ENCODE results near the gene RIMBP2. TPM values are rescaled to one million over a fixed set of nuclear protein-coding genes. Genes with fewer than 3 reads are reported as not detected.

The RIMBP2 gene
- total and polyA plus RNA-seq, 7 experiments from 2014 or later = 0.05 TPM; not detected in 6

- no peak overlapping the region for H3K4me3 ChIP-seq (ENCODE audit: low read length)
- ChIA-PET CTCF (no interaction called here), POLR2A (no interaction called here)
- H3K27me3 ChIP-seq (ENCODE audit: control insufficient read depth in 2 of 2, insufficient read depth in 2 of 2, low read length in 2 of 2) = no peaks in the 10 kb centered on the region
- no peaks in the 10 kb centered on the region for H3K36me3 Mint-ChIP-seq
- peaks cover 0 to 6% (median 4%) of the 10 kb centered on the region in 5 donors for H3K27me3 Mint-ChIP-seq
- H3K9me3 Mint-ChIP-seq = no peaks in the 10 kb centered on the region
- H3K27ac ChIP-seq (ENCODE audit: low read depth, low read length) = no peak overlapping the region
- intact Hi-C loops (cut with micrococcal nuclease) = no loop called here
- no peak overlapping the region for H3K4me3 Mint-ChIP-seq
- no peak overlapping the region for H3K27ac Mint-ChIP-seq
- no peaks in the 10 kb centered on the region for H3K9me3 ChIP-seq (ENCODE audit: control insufficient read depth in 2 of 3, low read length in 3 of 3)
- no peaks in the 10 kb centered on the region for H3K36me3 ChIP-seq (ENCODE audit: control insufficient read depth in 2 of 3, insufficient read depth in 3 of 3, low read length in 3 of 3)
- H3K4me1 ChIP-seq (ENCODE audit: control insufficient read depth in 2 of 2, insufficient read depth in 2 of 2, low read length in 2 of 2) = no peaks in the 10 kb centered on the region
- no peak for ATAC-seq
- no peak for DNase-seq
- no peaks in the 10 kb centered on the region for H3K4me1 Mint-ChIP-seq
Measured at GRCh38 chr12:130641533-130642184, 74.4 kb downstream of the RIMBP2 start.

- no peaks in the 10 kb centered on the region for H3K4me1 Mint-ChIP-seq
- ChIA-PET POLR2A (no interaction called here), CTCF (no interaction called here)
- intact Hi-C loops (cut with micrococcal nuclease) = no loop called here
- no peak overlapping the region for H3K27ac Mint-ChIP-seq
- no peaks in the 10 kb centered on the region for H3K36me3 Mint-ChIP-seq
- DNase-seq (no peak), ATAC-seq (no peak)
- H3K9me3 Mint-ChIP-seq = no peaks in the 10 kb centered on the region
- H3K4me3 Mint-ChIP-seq = no peak overlapping the region
- Histone ChIP-seq H3K27ac (ENCODE audit: low read depth, low read length) (no peak overlapping the region), H3K36me3 (ENCODE audit: control insufficient read depth in 2 of 3, insufficient read depth in 3 of 3, low read length in 3 of 3) (no peaks in the 10 kb centered on the region), H3K9me3 (ENCODE audit: control insufficient read depth in 2 of 3, low read length in 3 of 3) (no peaks in the 10 kb centered on the region), H3K4me1 (ENCODE audit: control insufficient read depth in 2 of 2, insufficient read depth in 2 of 2, low read length in 2 of 2) (no peaks in the 10 kb centered on the region), H3K4me3 (ENCODE audit: low read length) (no peak overlapping the region), H3K27me3 (ENCODE audit: control insufficient read depth in 2 of 2, insufficient read depth in 2 of 2, low read length in 2 of 2) (no peaks in the 10 kb centered on the region)
- H3K27me3 Mint-ChIP-seq = peaks cover 0 to 8% (median 4%) of the 10 kb centered on the region in 5 donors
Measured at GRCh38 chr12:130640901-130641300, 75.2 kb downstream of the RIMBP2 start.

GRCh38 chr12:130640496-130640895, 75.6 kb downstream of the RIMBP2 start:
- Mint-ChIP-seq H3K27ac (no peak overlapping the region), H3K36me3 (no peaks in the 10 kb centered on the region), H3K27me3 (peaks cover 0 to 11% (median 6%) of the 10 kb centered on the region in 5 donors), H3K9me3 (no peaks in the 10 kb centered on the region), H3K4me3 (no peak overlapping the region), H3K4me1 (no peaks in the 10 kb centered on the region)
- no peak for ATAC-seq
- Histone ChIP-seq H3K4me1 (ENCODE audit: control insufficient read depth in 2 of 2, insufficient read depth in 2 of 2, low read length in 2 of 2) (no peaks in the 10 kb centered on the region), H3K4me3 (ENCODE audit: low read length) (no peak overlapping the region), H3K36me3 (ENCODE audit: control insufficient read depth in 2 of 3, insufficient read depth in 3 of 3, low read length in 3 of 3) (no peaks in the 10 kb centered on the region), H3K27me3 (ENCODE audit: control insufficient read depth in 2 of 2, insufficient read depth in 2 of 2, low read length in 2 of 2) (no peaks in the 10 kb centered on the region), H3K27ac (ENCODE audit: low read depth, low read length) (no peak overlapping the region), H3K9me3 (ENCODE audit: control insufficient read depth in 2 of 3, low read length in 3 of 3) (no peaks in the 10 kb centered on the region)
- no peak for DNase-seq
- ChIA-PET CTCF (no interaction called here), POLR2A (no interaction called here)
- intact Hi-C loops (cut with micrococcal nuclease) = no loop called here

GRCh38 chr12:130639476-130640424, 76.3 kb downstream of the RIMBP2 start:
- H3K27me3 Mint-ChIP-seq = peaks cover 0 to 13% (median 6%) of the 10 kb centered on the region in 5 donors
- Histone ChIP-seq H3K4me3 (ENCODE audit: low read length) (no peak overlapping the region), H3K4me1 (ENCODE audit: control insufficient read depth in 2 of 2, insufficient read depth in 2 of 2, low read length in 2 of 2) (no peaks in the 10 kb centered on the region), H3K36me3 (ENCODE audit: control insufficient read depth in 2 of 3, insufficient read depth in 3 of 3, low read length in 3 of 3) (no peaks in the 10 kb centered on the region), H3K9me3 (ENCODE audit: control insufficient read depth in 2 of 3, low read length in 3 of 3) (no peaks in the 10 kb centered on the region), H3K27me3 (ENCODE audit: control insufficient read depth in 2 of 2, insufficient read depth in 2 of 2, low read length in 2 of 2) (no peaks in the 10 kb centered on the region), H3K27ac (ENCODE audit: low read depth, low read length) (no peak overlapping the region)
- no peak overlapping the region for H3K27ac Mint-ChIP-seq
- no peak for DNase-seq
- no peaks in the 10 kb centered on the region for H3K4me1 Mint-ChIP-seq
- intact Hi-C loops (cut with micrococcal nuclease) = no loop called here
- no peaks in the 10 kb centered on the region for H3K36me3 Mint-ChIP-seq
- no peaks in the 10 kb centered on the region for H3K9me3 Mint-ChIP-seq
- no peak overlapping the region for H3K4me3 Mint-ChIP-seq
- CTCF ChIA-PET = no interaction called here
- no peak for ATAC-seq
- POLR2A ChIA-PET = no interaction called here

GRCh38 chr12:130636370-130636769, 79.7 kb downstream of the RIMBP2 start:
- no peaks in the 10 kb centered on the region for H3K27me3 ChIP-seq (ENCODE audit: control insufficient read depth in 2 of 2, insufficient read depth in 2 of 2, low read length in 2 of 2)
- no peaks in the 10 kb centered on the region for H3K9me3 Mint-ChIP-seq
- H3K27ac Mint-ChIP-seq = no peak overlapping the region
- no peak overlapping the region for H3K27ac ChIP-seq (ENCODE audit: low read depth, low read length)
- no peak overlapping the region for H3K4me3 ChIP-seq (ENCODE audit: low read length)
- H3K4me3 Mint-ChIP-seq = no peak overlapping the region
- intact Hi-C loops (cut with micrococcal nuclease) = no loop called here
- H3K9me3 ChIP-seq (ENCODE audit: control insufficient read depth in 2 of 3, low read length in 3 of 3) = no peaks in the 10 kb centered on the region
- no peaks in the 10 kb centered on the region for H3K4me1 ChIP-seq (ENCODE audit: control insufficient read depth in 2 of 2, insufficient read depth in 2 of 2, low read length in 2 of 2)
- peaks cover 3 to 17% (median 6%) of the 10 kb centered on the region in 5 donors for H3K27me3 Mint-ChIP-seq
- ATAC-seq (no peak), DNase-seq (no peak)
- no peaks in the 10 kb centered on the region for H3K36me3 ChIP-seq (ENCODE audit: control insufficient read depth in 2 of 3, insufficient read depth in 3 of 3, low read length in 3 of 3)
- ChIA-PET CTCF (no interaction called here), POLR2A (no interaction called here)
- H3K36me3 Mint-ChIP-seq = no peaks in the 10 kb centered on the region
- no peaks in the 10 kb centered on the region for H3K4me1 Mint-ChIP-seq

- H3K9me3 Mint-ChIP-seq = peaks cover 0 to 4% (median 0%) of the 10 kb centered on the region in 11 donors
- H3K4me1 Mint-ChIP-seq = no peaks in the 10 kb centered on the region
- POLR2A ChIA-PET = no interaction called here
- Histone ChIP-seq H3K4me1 (ENCODE audit: control insufficient read depth in 2 of 2, insufficient read depth in 2 of 2, low read length in 2 of 2) (no peaks in the 10 kb centered on the region), H3K36me3 (ENCODE audit: control insufficient read depth in 2 of 3, insufficient read depth in 3 of 3, low read length in 3 of 3) (no peaks in the 10 kb centered on the region), H3K27ac (ENCODE audit: low read depth, low read length) (no peak overlapping the region), H3K9me3 (ENCODE audit: control insufficient read depth in 2 of 3, low read length in 3 of 3) (no peaks in the 10 kb centered on the region), H3K27me3 (ENCODE audit: control insufficient read depth in 2 of 2, insufficient read depth in 2 of 2, low read length in 2 of 2) (no peaks in the 10 kb centered on the region), H3K4me3 (ENCODE audit: low read length) (no peak overlapping the region)
- H3K36me3 Mint-ChIP-seq = no peaks in the 10 kb centered on the region
- no peak overlapping the region for H3K4me3 Mint-ChIP-seq
- ATAC-seq (no peak), DNase-seq (no peak)
- peaks cover 3 to 22% (median 7%) of the 10 kb centered on the region in 5 donors for H3K27me3 Mint-ChIP-seq
- intact Hi-C loops (cut with micrococcal nuclease) = no loop called here
- H3K27ac Mint-ChIP-seq = no peak overlapping the region
- CTCF ChIA-PET = no interaction called here
Measured at GRCh38 chr12:130634866-130635265, 81.2 kb downstream of the RIMBP2 start.

- H3K4me3 Mint-ChIP-seq = no peak overlapping the region
- Histone ChIP-seq H3K4me1 (ENCODE audit: control insufficient read depth in 2 of 2, insufficient read depth in 2 of 2, low read length in 2 of 2) (no peaks in the 10 kb centered on the region), H3K4me3 (ENCODE audit: low read length) (no peak overlapping the region), H3K27ac (ENCODE audit: low read depth, low read length) (no peak overlapping the region), H3K27me3 (ENCODE audit: control insufficient read depth in 2 of 2, insufficient read depth in 2 of 2, low read length in 2 of 2) (no peaks in the 10 kb centered on the region), H3K9me3 (ENCODE audit: control insufficient read depth in 2 of 3, low read length in 3 of 3) (no peaks in the 10 kb centered on the region), H3K36me3 (ENCODE audit: control insufficient read depth in 2 of 3, insufficient read depth in 3 of 3, low read length in 3 of 3) (no peaks in the 10 kb centered on the region)
- ChIA-PET CTCF (no interaction called here), POLR2A (no interaction called here)
- ATAC-seq (no peak), DNase-seq (no peak)
- peaks cover 0 to 4% (median 0%) of the 10 kb centered on the region in 11 donors for H3K9me3 Mint-ChIP-seq
- intact Hi-C loops (cut with micrococcal nuclease) = no loop called here
- H3K27me3 Mint-ChIP-seq = peaks cover 3 to 32% (median 7%) of the 10 kb centered on the region in 5 donors
- H3K27ac Mint-ChIP-seq = no peak overlapping the region
- no peaks in the 10 kb centered on the region for H3K4me1 Mint-ChIP-seq
- no peaks in the 10 kb centered on the region for H3K36me3 Mint-ChIP-seq
Measured at GRCh38 chr12:130633771-130634170, 82.3 kb downstream of the RIMBP2 start.

All from naive thymus-derived CD4-positive, alpha-beta T cell (primary cell).